H1 (cell line): ENCODE measurements around the gene TBCD. TPM values are rescaled to one million over a fixed set of nuclear protein-coding genes. Genes with fewer than 3 reads are reported as not detected.

ENCODE experiments used
- BRCA1 ChIP-seq: IDR thresholded peaks from 2 replicates; pipeline ENCODE4 v1.6.1; 2012; ENCODE audit warnings: low read depth, low read length, improper control_type of control experiment
- CHD1 ChIP-seq: IDR thresholded peaks from 2 replicates; pipeline ENCODE4 v1.6.1; 2012; ENCODE audit warnings: low read depth, low read length, improper control_type of control experiment
- CHD7 ChIP-seq: fragments of 300-600 bp; sonication (generic); IDR thresholded peaks from 2 replicates; pipeline ENCODE4 v1.7.1; 2012; ENCODE audit warnings: low read length, moderate library complexity, mild to moderate bottlenecking, inconsistent platforms; ENCODE audit not compliant: insufficient replicate concordance
- CREB1 ChIP-seq: IDR thresholded peaks from 2 replicates; pipeline ENCODE4 v1.6.1; 2012; ENCODE audit warnings: inconsistent platforms
- FOSL1 ChIP-seq: IDR thresholded peaks from 2 replicates; pipeline ENCODE4 v1.6.1; 2011; ENCODE audit warnings: mild to moderate bottlenecking, low read depth, low read length, moderate library complexity; ENCODE audit not compliant: insufficient read depth
- RBBP5 ChIP-seq: IDR thresholded peaks from 2 replicates; pipeline ENCODE4 v1.7.1; 2012; ENCODE audit warnings: low read depth, mild to moderate bottlenecking, inconsistent platforms, low read length, moderate library complexity, borderline replicate concordance
- polyA plus RNA-seq, 7 experiments: library from polyadenylated mRNA; depleted of rRNA in 3 of 7; stranded (reverse) in 5 of 7; unstranded in 2 of 7; fragments of >200 nt in 5 of 7; fragments of 200-250 nt in 2 of 7; gene quantifications; 1 replicate in 5 of 7; 2 replicates in 1 of 7; 4 replicates in 1 of 7; pipeline versions ENCODE4 v1.2.1 to v1.2.3, GENCODE V29; 2011 to 2013; ENCODE audit warnings: missing spikeins in 2 of 7, mixed read lengths in 2 of 7
- total RNA-seq: library from RNA; stranded (reverse); fragmentation: NEBNext Ultra II Directional; extraction: Animal tissue kit (Norgen Biotek cat#: 25700); gene quantifications from 2 replicates; pipeline ENCODE4 v1.2.1, GENCODE V29; 2021
- TF ChIP-seq, protein P1 (sequence below): IDR thresholded peaks from 2 replicates; pipeline ENCODE4 v1.6.1; 2011; ENCODE audit warnings: low read depth, mild to moderate bottlenecking, low read length; ENCODE audit not compliant: insufficient read depth

The TBCD gene
- total and polyA plus RNA-seq, 2 of the 8 experiments (the other 6 are each of a cell fraction or from before 2014, with no cell fraction given): 118 to 162 TPM

- TF ChIP-seq CHD7 (no peak), RBBP5 (no peak), CREB1 (no peak), CHD1 (no peak), BRCA1 (no peak), FOSL1 (no peak)
- TF ChIP-seq, protein P1, sequence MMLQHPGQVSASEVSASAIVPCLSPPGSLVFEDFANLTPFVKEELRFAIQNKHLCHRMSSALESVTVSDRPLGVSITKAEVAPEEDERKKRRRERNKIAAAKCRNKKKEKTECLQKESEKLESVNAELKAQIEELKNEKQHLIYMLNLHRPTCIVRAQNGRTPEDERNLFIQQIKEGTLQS: no peak
Measured at GRCh38 chr17:82702231-82702927, 49.5 kb upstream of the TBCD start (continued).
